GM12878 (cell line): Measurements from ENCODE around the gene USP47. TPM values are rescaled to one million over a fixed set of nuclear protein-coding genes. Genes with fewer than 3 reads are reported as not detected.

Experiments
- ATAC-seq: fragments of 200-7000 bp; cut with Tn5 transposase; 3 replicates; pipeline ENCODE4 v1.9.1; 2020; ENCODE audit warnings: mild to moderate bottlenecking, moderate library complexity
- BruUV-seq: library from RNA; stranded (reverse); fragments of 400-500 nt; replicated peaks from 2 replicates; lab custom pipeline; 2021; lab: Mats Ljungman, UMichigan
- CTCF ChIA-PET: fragments of 300-600 bp; sonication (Branson Sonifier 250); formaldehyde crosslinking; extraction: SDS; loops from one replicate; lab custom pipeline; 2021; ENCODE audit warnings: inconsistent platforms; lab: Yijun Ruan, JAX
- POLR2A ChIA-PET: fragments of 350-600 bp; formaldehyde crosslinking; extraction: SDS; loops from one replicate; lab custom pipeline; 2021; ENCODE audit warnings: inconsistent platforms; lab: Charles Lee
- RAD21 ChIA-PET: fragments of 300-600 bp; sonication (Branson Sonifier 250); formaldehyde crosslinking; loops from one replicate; lab custom pipeline; 2023; ENCODE audit warnings: antibody characterized with exemption; ENCODE audit not compliant: unreplicated experiment; lab: Charles Lee
- SMC1A ChIA-PET: fragments of 300-600 bp; sonication (Branson Sonifier 250); formaldehyde crosslinking; loops from one replicate; lab custom pipeline; 2023; ENCODE audit not compliant: unreplicated experiment, uncharacterized antibody; lab: Charles Lee
- DNase-seq: peaks from one replicate; pipeline ENCODE4 v3.0.0-alpha.2; 2011; ENCODE audit warnings: low read depth, low spot score
- FAIRE-seq: peaks from 3 replicates; lab custom pipeline; 2011; peaks lifted over from hg19 to GRCh38; lab: Jason Lieb, UNC
- H2AFZ ChIP-seq: 2 replicates; pipeline ENCODE4 v1.6.0; 2011; ENCODE audit warnings: low read depth, low read length, control low read depth; ENCODE audit not compliant: control insufficient read depth
- H3K27ac ChIP-seq: 2 replicates; pipeline ENCODE4 v1.5.1; 2011; ENCODE audit warnings: control low read depth; ENCODE audit not compliant: control insufficient read depth, insufficient read depth
- H3K27me3 ChIP-seq, 2 experiments: replicated peaks in 1 of 2; 2 replicates each; pipeline versions ENCODE4 v1.6.0 to v1.6.1; 2011; ENCODE audit warnings: low read length in 1 of 2; ENCODE audit not compliant: control insufficient read depth in 2 of 2, insufficient read depth in 2 of 2
- H3K36me3 ChIP-seq, 2 experiments: 2 replicates each; pipeline ENCODE4 v1.5.1; 2011; ENCODE audit warnings: low read length in 1 of 2; ENCODE audit not compliant: control insufficient read depth in 2 of 2, insufficient read depth in 2 of 2
- H3K4me1 ChIP-seq: 2 replicates; pipeline ENCODE4 v1.6.1; 2011; ENCODE audit warnings: mild to moderate bottlenecking, low read length, moderate library complexity, mixed read lengths; ENCODE audit not compliant: control insufficient read depth, insufficient read depth
- H3K4me2 ChIP-seq: 2 replicates; pipeline ENCODE4 v1.6.0; 2011; ENCODE audit warnings: control low read depth; ENCODE audit not compliant: control insufficient read depth, insufficient read depth
- H3K4me3 ChIP-seq: fragments of 200-600 bp; sonication (generic); 2 replicates; pipeline ENCODE4 v1.5.1; 2016
- H3K79me2 ChIP-seq: 2 replicates; pipeline ENCODE4 v1.6.0; 2011; ENCODE audit warnings: low read length; ENCODE audit not compliant: control insufficient read depth, insufficient read depth
- H3K9ac ChIP-seq: 2 replicates; pipeline ENCODE4 v1.8.0; 2011; ENCODE audit warnings: low read length, control low read depth, mixed read lengths; ENCODE audit not compliant: control insufficient read depth, insufficient read depth
- H3K9me3 ChIP-seq: replicated peaks from 3 replicates; pipeline ENCODE4 v1.5.1; 2011; ENCODE audit warnings: mild to moderate bottlenecking, low read length; ENCODE audit not compliant: control insufficient read depth, insufficient read depth
- H4K20me1 ChIP-seq: 2 replicates; pipeline ENCODE4 v1.6.0; 2011; ENCODE audit not compliant: control insufficient read depth, insufficient read depth
- HDAC6 ChIP-seq: fragments of 200-600 bp; sonication (generic); IDR thresholded peaks from one replicate; pipeline ENCODE4 v1.8.0; 2017; ENCODE audit warnings: antibody characterized with exemption; ENCODE audit not compliant: unreplicated experiment
- IRF5 ChIP-seq: fragments of 450-650 bp; IDR thresholded peaks from 2 replicates; pipeline ENCODE4 v1.6.1; 2017; ENCODE audit warnings: borderline replicate concordance
- NR2F1 ChIP-seq: fragments of 450-650 bp; conservative IDR thresholded peaks from 2 replicates; pipeline ENCODE4 v1.6.1; 2017; ENCODE audit warnings: mild to moderate bottlenecking
- SIX5 ChIP-seq: IDR thresholded peaks from 2 replicates; pipeline ENCODE4 v1.6.1; 2011; ENCODE audit warnings: mild to moderate bottlenecking, low read depth, low read length, moderate library complexity; ENCODE audit not compliant: severe bottlenecking
- WGBS: methylation state at CpG from one replicate; pipeline ENCODE4 v1.1.6; 2016; ENCODE audit warnings: low lambda C conversion rate; ENCODE audit not compliant: insufficient replicate concordance, insufficient coverage; ENCODE audit errors: missing lambda C conversion rate; 5-methylcytosine and 5-hydroxymethylcytosine counted together
- in situ Hi-C: fragments of 300-500 bp; cut with MboI; formaldehyde crosslinking; loops from 9 replicates; pipeline ENCODE4 v1.14.3; 2018; ENCODE audit warnings: mixed read lengths
- intact Hi-C: fragments of 100-400 bp; cut with micrococcal nuclease; formaldehyde crosslinking; loops from one replicate; pipeline ENCODE4 v1.14.2; 2022; ENCODE audit not compliant: unreplicated experiment
- polyA plus RNA-seq, 11 experiments: library from polyadenylated mRNA; depleted of rRNA in 4 of 11; unstranded in 6 of 11; stranded (reverse) in 5 of 11; fragments of >200 nt; fragmentation: Nextera tagmentation in 4 of 11; fragmentation: Illumina TruSeq in 1 of 11; extraction: Ambion mirVana in 4 of 11; extraction: Trizol in 1 of 11; gene quantifications; 1 replicate in 1 of 11; 2 replicates in 10 of 11; pipeline versions ENCODE4 v1.2.1 to v1.2.3, GENCODE V29; 2011 to 2016; ENCODE audit warnings: inconsistent platforms in 2 of 11, missing spikeins in 2 of 11, low read depth in 1 of 11
- total RNA-seq, 4 experiments: library from RNA; depleted of rRNA in 3 of 4; stranded (reverse); fragments of >200 nt in 3 of 4; fragmentation: Illumina TruSeq in 1 of 4; extraction: Trizol in 1 of 4; gene quantifications; 2 replicates each; pipeline versions ENCODE4 v1.2.1 to v1.2.3, GENCODE V29; 2013 to 2021

Gene USP47
- total and polyA plus RNA-seq, 10 of the 15 experiments (the other 5 are each of a cell fraction or from before 2014, with no cell fraction given): 13.9 to 54.0 (median 31.6) TPM

DNA sequence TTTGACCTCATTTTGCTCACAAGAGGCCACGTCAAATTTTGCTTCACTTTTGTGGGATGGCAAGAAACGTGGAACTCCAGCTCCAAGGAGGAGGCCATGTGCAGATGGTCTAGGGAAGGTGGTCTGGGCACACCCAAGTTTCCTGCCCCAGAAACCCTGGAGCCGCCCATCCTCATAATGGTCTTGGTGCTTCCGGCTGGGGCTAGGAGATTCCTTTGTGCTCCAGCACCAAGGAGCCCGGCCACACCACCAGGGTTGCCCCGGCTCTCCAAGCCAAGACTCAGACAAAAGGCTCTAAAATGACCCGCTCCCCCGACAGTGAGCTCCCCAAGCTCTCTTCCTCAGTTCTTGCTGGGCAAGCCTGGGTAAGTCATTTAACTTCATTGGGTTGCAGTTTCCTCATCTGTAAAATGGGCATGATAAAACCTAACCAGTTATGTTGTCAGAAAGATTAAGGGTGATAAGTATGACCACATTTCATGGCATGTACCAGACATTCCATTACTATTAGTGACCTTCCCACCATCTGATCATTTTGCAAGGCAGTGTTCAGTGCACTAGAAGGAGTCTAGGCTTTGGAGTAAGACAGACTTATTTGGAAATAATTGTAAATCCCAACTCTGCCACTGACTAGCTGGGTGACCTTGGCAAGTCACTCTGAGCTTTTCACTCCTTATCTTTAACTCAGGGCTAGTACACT is 143.4 kb downstream of the USP47 start:
- no peak overlapping the region for H3K4me3 ChIP-seq
- WGBS: 29% methylated on average over 8 of the region's 8 CpGs
- FAIRE-seq: no peak
- no TSS peak for BruUV-seq
- ChIA-PET POLR2A (no interaction called here), CTCF (no interaction called here), SMC1A (no interaction called here), RAD21 (no interaction called here)
- no peaks in the 10 kb centered on the region for H3K9me3 ChIP-seq
- no peaks in the 10 kb centered on the region for H3K79me2 ChIP-seq
- no peak overlapping the region for H2AFZ ChIP-seq
- in situ Hi-C loops (no loop called here), intact Hi-C loops (no loop called here)
- no peak overlapping the region for H3K9ac ChIP-seq
- H3K36me3 ChIP-seq: no peaks in the 10 kb centered on the region
- DNase-seq: no peak
- peaks cover 0 to 1% of the 10 kb centered on the region in 2 experiments; a peak in 1 of 4 replicates for H3K27me3 ChIP-seq
- H4K20me1 ChIP-seq: no peaks in the 10 kb centered on the region
- TF ChIP-seq HDAC6 (no peak), SIX5 (no peak), NR2F1 (no peak), IRF5 (no peak)
- no peaks in the 10 kb centered on the region for H3K4me1 ChIP-seq
- ATAC-seq: no peak
- H3K27ac ChIP-seq: no peak overlapping the region
- H3K4me2 ChIP-seq: no peak overlapping the region
